Ectodermal cell (in vitro differentiated cells): ENCODE results near the gene STIMATE.

Experiments used
- H3K27ac ChIP-seq: 2 replicates; pipeline ENCODE4 v1.7.0; 2013; ENCODE audit warnings: mild to moderate bottlenecking, low read depth, low read length; ENCODE audit not compliant: insufficient read depth, poor library complexity, severe bottlenecking
- H3K27me3 ChIP-seq: 2 replicates; pipeline ENCODE4 v1.7.0; 2013; ENCODE audit warnings: mild to moderate bottlenecking, low read length; ENCODE audit not compliant: insufficient read depth, control insufficient read depth, poor library complexity, severe bottlenecking
- H3K36me3 ChIP-seq: one replicate; pipeline ENCODE4 v1.7.0; 2013; ENCODE audit warnings: low read length; ENCODE audit not compliant: control insufficient read depth, insufficient read depth
- H3K4me1 ChIP-seq: one replicate; pipeline ENCODE4 v1.7.0; 2013; ENCODE audit warnings: low read length; ENCODE audit not compliant: control insufficient read depth, insufficient read depth
- H3K4me3 ChIP-seq: 2 replicates; pipeline ENCODE4 v1.7.0; 2013; ENCODE audit warnings: low read depth, low read length, control low read depth; ENCODE audit not compliant: insufficient read depth
- H3K9me3 ChIP-seq: 2 replicates; pipeline ENCODE4 v1.7.0; 2013; ENCODE audit warnings: mild to moderate bottlenecking, low read length, moderate library complexity; ENCODE audit not compliant: control insufficient read depth
- WGBS, 2 experiments: methylation state at CpG; one replicate each; pipeline ENCODE4 v1.1.7; 2013; ENCODE audit warnings: missing lambda C conversion rate in 2 of 2; 5-methylcytosine and 5-hydroxymethylcytosine counted together

Gene STIMATE

DNA sequence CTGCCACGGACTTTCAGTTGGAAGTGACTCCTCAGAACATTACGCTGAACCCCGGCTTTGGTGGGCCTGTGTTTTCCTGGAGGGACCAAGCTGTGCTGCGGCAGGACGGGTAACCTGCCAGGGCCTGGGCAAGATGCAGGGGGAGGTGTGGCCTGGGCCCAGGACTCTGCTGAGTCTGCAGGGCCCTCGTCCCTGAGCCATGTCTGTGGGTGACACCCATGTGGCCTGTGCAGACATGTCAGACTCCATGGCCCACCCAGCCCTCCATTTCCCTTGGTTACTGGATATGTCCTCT is 107.7 kb downstream of the STIMATE start:
- H3K27ac ChIP-seq = no peak overlapping the region
- H3K9me3 ChIP-seq = no peaks in the 10 kb centered on the region
- H3K27me3 ChIP-seq = no peaks in the 10 kb centered on the region
- H3K4me1 ChIP-seq = peaks cover 13% of the 10 kb centered on the region
- WGBS, 2 experiments = 91% methylated on average over 6 of the region's 6 CpGs
- H3K36me3 ChIP-seq = no peaks in the 10 kb centered on the region
- no peak overlapping the region for H3K4me3 ChIP-seq

DNA sequence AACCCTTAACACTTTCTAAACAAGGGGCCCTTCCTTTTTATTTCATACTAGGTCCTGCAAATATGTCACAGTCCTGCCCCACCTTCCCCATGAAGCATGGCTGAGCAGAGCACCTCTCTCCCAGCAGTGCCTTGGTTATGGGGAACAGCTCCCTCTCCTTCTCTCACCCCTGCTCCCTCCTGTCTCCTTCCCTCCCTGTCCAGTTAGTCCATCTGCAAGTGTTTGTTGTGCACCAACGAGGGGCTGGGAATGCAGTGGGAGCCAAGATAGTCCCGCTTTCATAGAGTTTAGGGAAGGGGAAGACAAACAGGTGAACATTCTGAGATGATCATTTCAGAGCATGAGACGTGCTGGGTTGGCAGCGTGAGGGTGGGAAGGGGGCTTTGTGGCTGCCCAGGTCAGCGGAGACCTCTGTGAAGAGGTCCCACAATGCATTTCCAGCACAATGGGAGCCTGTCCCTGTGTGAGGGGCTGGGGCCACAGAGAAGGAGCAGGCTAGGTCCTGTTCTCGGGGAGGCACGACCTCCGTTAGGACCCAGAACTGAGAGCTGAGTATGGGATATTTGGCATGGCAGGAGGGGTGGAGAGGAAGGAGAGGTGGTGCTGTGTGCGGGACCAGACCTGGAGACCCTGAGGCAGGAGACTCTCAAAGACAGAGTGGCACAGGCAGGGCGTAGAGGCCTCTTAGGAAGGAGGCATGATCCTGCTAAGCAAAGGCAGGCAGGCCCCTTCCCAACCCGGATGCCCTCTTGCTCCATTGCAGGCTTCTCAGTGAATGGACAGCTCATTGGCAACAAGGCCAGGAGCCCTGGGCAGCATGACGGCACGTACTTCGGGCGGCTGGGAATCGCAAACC is 108.2 kb downstream of the STIMATE start:
- Histone ChIP-seq H3K4me3 (no peak overlapping the region), H3K9me3 (no peaks in the 10 kb centered on the region), H3K36me3 (no peaks in the 10 kb centered on the region), H3K27ac (no peak overlapping the region), H3K27me3 (no peaks in the 10 kb centered on the region), H3K4me1 (peaks cover 7% of the 10 kb centered on the region)
- WGBS, 2 experiments = 89 to 90% methylated on average over 16 of the region's 16 CpGs

DNA sequence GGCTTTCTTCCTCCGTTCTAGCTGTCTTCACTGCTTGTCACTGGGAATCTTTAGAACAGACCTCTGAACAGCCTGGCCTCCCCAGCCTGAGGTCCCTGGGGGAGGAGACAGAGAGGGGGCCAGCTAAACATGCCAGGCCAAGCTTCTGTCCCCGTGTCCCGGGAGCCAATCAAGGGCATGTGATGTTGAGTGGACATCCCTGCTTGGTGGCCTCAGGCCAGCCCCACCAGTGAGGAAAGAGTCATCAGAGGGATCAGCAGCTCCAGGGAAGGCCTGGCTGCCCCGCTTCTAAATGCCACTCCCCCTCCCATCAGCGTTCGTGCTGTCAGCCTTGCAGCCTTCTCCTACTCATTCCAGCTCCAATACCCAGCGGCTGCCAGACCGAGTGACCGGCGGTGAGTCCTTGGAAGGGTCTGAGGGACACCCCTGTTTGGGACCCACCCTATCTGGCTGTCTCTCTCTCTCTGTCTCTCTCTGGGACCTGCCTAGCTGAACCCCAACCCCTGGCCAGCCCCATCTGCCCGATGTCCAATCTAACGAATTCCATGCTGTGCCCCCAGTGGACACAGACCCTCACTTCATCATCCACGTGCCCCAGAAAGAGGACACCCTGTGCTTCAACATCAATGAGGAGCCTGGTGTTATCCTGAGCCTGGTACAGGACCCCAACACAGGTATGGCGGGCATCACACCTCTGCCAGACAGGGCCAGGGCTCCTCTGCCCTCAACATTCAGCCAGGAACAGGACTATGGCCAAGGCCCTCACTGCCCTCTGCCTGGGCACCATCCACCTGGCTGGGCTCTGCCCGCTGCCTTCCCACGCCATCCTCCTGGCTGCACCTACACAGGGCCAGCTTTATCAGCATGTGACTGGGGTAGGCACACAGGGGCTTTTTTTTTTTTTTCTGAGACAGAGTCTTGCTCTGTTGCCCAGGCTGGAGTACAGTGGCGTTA is 109.4 kb downstream of the STIMATE start:
- Histone ChIP-seq H3K36me3 (no peaks in the 10 kb centered on the region), H3K9me3 (no peaks in the 10 kb centered on the region), H3K27ac (no peak overlapping the region), H3K4me1 (no peaks in the 10 kb centered on the region), H3K27me3 (no peaks in the 10 kb centered on the region), H3K4me3 (no peak overlapping the region)
- WGBS, 2 experiments = 87 to 89% methylated on average over 17 of the region's 17 CpGs

DNA sequence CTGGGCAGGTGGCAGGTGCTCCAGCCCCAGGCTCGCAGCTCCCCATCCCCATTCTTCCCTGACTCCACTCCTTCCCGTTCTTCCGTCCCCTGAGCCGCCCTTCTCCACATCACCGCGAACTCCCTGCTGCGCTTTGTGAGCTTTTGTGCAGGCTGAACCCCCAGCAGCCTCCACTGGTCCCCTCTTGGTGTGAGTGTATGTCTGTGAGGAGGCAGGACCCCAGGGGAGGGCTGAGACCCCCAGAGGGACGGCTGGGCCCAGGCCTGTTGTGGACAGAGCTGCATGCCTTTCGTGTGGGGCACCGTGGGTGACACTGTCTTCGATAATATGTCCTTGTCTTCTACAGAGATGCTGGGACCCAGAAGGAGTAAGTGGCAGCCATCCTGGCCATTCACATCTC is 110.1 kb downstream of the STIMATE start:
- H3K36me3 ChIP-seq = no peaks in the 10 kb centered on the region
- H3K4me3 ChIP-seq = no peak overlapping the region
- no peaks in the 10 kb centered on the region for H3K4me1 ChIP-seq
- no peak overlapping the region for H3K27ac ChIP-seq
- WGBS, 2 experiments = 86 to 88% methylated on average over 11 of the region's 11 CpGs
- H3K9me3 ChIP-seq = no peaks in the 10 kb centered on the region
- H3K27me3 ChIP-seq = no peaks in the 10 kb centered on the region
